GM18517 (cell line): ENCODE results near the gene BIN1.
A peak's percentile ranks its signal among the peaks of the same experiment; 100 is the strongest.
"Not testable (repeated sequence)": the region's sequence is repeated elsewhere in the genome, so short reads cannot be mapped to it uniquely, and the experiment has no call there.

Experiments used
- ATAC-seq: cut with Tn5 transposase; IDR thresholded peaks from one replicate; pipeline ENCODE4 v1.9.1; 2021; ENCODE audit warnings: mild to moderate bottlenecking, moderate library complexity; ENCODE audit not compliant: unreplicated experiment

The BIN1 gene

GRCh38 chr2:127134235-127134634 lies 27.3 kb upstream of the BIN1 start:
- no peak for ATAC-seq

- ATAC-seq: no peak
Measured at GRCh38 chr2:127133793-127134192, 26.8 kb upstream of the BIN1 start.

- ATAC-seq: no peak
Measured at GRCh38 chr2:127130421-127130820, 23.5 kb upstream of the BIN1 start.

GRCh38 chr2:127129937-127130336 lies 23.0 kb upstream of the BIN1 start:
- no peak for ATAC-seq

GRCh38 chr2:127128445-127128904 lies 21.5 kb upstream of the BIN1 start:
- ATAC-seq: peak; percentile 98

GRCh38 chr2:127125821-127126220 lies 18.9 kb upstream of the BIN1 start:
- no peak for ATAC-seq

- ATAC-seq: no peak
Measured at GRCh38 chr2:127124426-127124825, 17.5 kb upstream of the BIN1 start.

- ATAC-seq: no peak
Measured at GRCh38 chr2:127122361-127123027, 15.5 kb upstream of the BIN1 start.

- no peak for ATAC-seq
Measured at GRCh38 chr2:127121776-127122176, 14.8 kb upstream of the BIN1 start.

GRCh38 chr2:127121353-127121752 lies 14.4 kb upstream of the BIN1 start:
- ATAC-seq: no peak

- ATAC-seq: not testable (repeated sequence)
Measured at GRCh38 chr2:127120408-127120807, 13.5 kb upstream of the BIN1 start.

GRCh38 chr2:127118467-127118866 lies 11.5 kb upstream of the BIN1 start:
- no peak for ATAC-seq

GRCh38 chr2:127118038-127118437 lies 11.1 kb upstream of the BIN1 start:
- no peak for ATAC-seq

GRCh38 chr2:127117603-127118002 lies 10.6 kb upstream of the BIN1 start:
- no peak for ATAC-seq

- no peak for ATAC-seq
Measured at GRCh38 chr2:127115471-127116199, 8.7 kb upstream of the BIN1 start.

GRCh38 chr2:127110985-127111384 lies 4.0 kb upstream of the BIN1 start:
- no peak for ATAC-seq

GRCh38 chr2:127108090-127108523 lies 1.2 kb upstream of the BIN1 start:
- no peak for ATAC-seq

GRCh38 chr2:127107622-127107999 lies 657 bp upstream of the BIN1 start:
- peak; percentile 30 for ATAC-seq

- ATAC-seq: peak; percentile 20
Measured at GRCh38 chr2:127106457-127106990, 430 bp downstream of the BIN1 start.

GRCh38 chr2:127105656-127106456 lies 1.1 kb downstream of the BIN1 start:
- ATAC-seq: no peak

- ATAC-seq: no peak
Measured at GRCh38 chr2:127104881-127105655, 1.9 kb downstream of the BIN1 start.
